IPS DF 6.9 (cell line): Measurements from ENCODE around the gene CDH8.

ENCODE experiments used
- DNase-seq: peaks from one replicate; pipeline ENCODE4 v3.0.0-alpha.2; 2013; ENCODE audit warnings: low read depth, low spot score
- H3K27ac ChIP-seq: one replicate; pipeline ENCODE4 v1.5.1; 2013; ENCODE audit warnings: low read length, control low read depth
- H3K27me3 ChIP-seq: 2 replicates; pipeline ENCODE4 v1.6.1; 2013; ENCODE audit warnings: mild to moderate bottlenecking, low read length; ENCODE audit not compliant: control insufficient read depth, insufficient read depth
- H3K36me3 ChIP-seq: 2 replicates; pipeline ENCODE4 v1.6.1; 2013; ENCODE audit warnings: low read length; ENCODE audit not compliant: control insufficient read depth, insufficient read depth
- H3K4me1 ChIP-seq: 2 replicates; pipeline ENCODE4 v1.6.1; 2013; ENCODE audit warnings: low read length; ENCODE audit not compliant: control insufficient read depth, insufficient read depth
- H3K4me3 ChIP-seq: 2 replicates; pipeline ENCODE4 v1.5.1; 2013; ENCODE audit warnings: mild to moderate bottlenecking, low read length
- H3K9me3 ChIP-seq: 2 replicates; pipeline ENCODE4 v1.6.1; 2013; ENCODE audit warnings: low read length, inconsistent platforms; ENCODE audit not compliant: control insufficient read depth, insufficient read depth
- WGBS: extraction: QIAGEN DNeasy Blood & Tissue Kit; methylation state at CpG from one replicate; pipeline ENCODE4 v1.1.7; 2013; ENCODE audit warnings: mixed read lengths, missing lambda C conversion rate; ENCODE audit not compliant: insufficient read length, insufficient coverage; 5-methylcytosine and 5-hydroxymethylcytosine counted together

The CDH8 gene

DNA sequence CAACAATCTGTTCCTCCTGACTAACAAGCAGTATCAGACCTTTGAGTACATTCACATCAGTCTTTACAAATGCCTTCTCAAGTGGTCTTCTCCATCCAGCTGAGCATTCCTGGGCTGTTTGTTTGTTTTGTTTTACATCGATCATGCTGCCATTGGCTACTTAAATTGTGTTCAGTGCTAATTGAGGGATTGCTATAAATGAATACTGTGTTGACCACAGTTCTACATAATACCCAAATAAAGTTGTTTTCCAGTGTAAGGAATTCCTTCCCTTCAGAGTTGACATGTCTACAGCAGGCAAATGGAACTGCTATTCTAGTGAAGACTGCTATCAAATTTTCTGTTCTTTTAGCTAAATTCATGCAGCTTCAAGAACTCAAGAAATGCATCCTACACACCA is 3.2 kb downstream of the CDH8 start:
- Histone ChIP-seq H3K4me1 (no peaks in the 10 kb centered on the region), H3K36me3 (no peaks in the 10 kb centered on the region), H3K4me3 (no peak overlapping the region), H3K27me3 (peaks cover 24% of the 10 kb centered on the region), H3K9me3 (no peaks in the 10 kb centered on the region), H3K27ac (no peak overlapping the region)
- DNase-seq, result no peak
- no CpG with 5 or more reads among the region's 1 CpG for WGBS

DNA sequence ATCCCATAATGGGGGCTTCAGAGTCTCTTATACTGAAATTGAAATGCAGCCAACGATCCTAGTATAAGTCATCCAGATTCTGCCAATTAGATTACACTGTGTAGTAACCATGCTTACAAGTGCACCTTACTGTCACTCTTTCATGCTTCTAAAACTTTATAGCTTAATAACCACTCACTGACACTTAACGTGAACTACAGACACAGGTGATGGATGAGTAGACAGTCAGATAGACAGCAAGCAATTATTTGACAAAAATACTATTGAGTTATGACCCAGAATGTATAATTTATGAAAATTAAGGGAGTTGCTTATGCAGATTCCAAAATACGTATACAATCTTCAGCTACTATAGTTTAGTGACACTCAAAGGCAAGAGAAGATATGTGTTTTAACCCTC is 6.3 kb downstream of the CDH8 start:
- no CpG with 5 or more reads among the region's 3 CpGs for WGBS
- Histone ChIP-seq H3K4me1 (no peaks in the 10 kb centered on the region), H3K4me3 (no peak overlapping the region), H3K36me3 (no peaks in the 10 kb centered on the region), H3K9me3 (no peaks in the 10 kb centered on the region), H3K27ac (no peak overlapping the region), H3K27me3 (peaks cover 10% of the 10 kb centered on the region; the same call in 1 of the 2 replicates)
- no peak for DNase-seq

GRCh38 chr16:62022688-62023087 is 13.6 kb downstream of the CDH8 start:
- Histone ChIP-seq H3K27me3 (no peaks in the 10 kb centered on the region), H3K4me3 (no peak overlapping the region), H3K4me1 (no peaks in the 10 kb centered on the region; the same call in 1 of the 2 replicates), H3K9me3 (no peaks in the 10 kb centered on the region), H3K36me3 (no peaks in the 10 kb centered on the region), H3K27ac (no peak overlapping the region)
- no peak for DNase-seq
- no CpG with 5 or more reads among the region's 3 CpGs for WGBS

DNA sequence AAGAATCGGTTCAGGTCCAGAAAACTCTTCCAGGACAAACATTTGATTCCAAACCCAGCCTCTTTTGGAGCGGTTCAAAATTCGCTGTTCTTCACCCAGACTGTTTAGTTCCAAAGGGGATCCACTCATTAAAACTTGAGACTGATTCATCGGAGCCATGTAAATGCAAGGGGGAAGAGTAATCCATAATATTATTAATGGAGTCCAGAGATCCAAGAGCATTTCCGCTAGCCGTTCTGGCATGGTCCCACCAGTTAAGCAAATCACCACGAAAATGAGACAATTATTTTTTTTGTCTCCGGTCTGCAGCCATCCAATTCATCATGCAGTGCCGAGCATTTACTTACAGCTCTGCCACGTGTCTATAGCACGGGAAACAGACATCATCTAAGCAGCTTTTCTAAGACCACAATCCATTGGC is 15.1 kb downstream of the CDH8 start:
- Histone ChIP-seq H3K36me3 (no peaks in the 10 kb centered on the region), H3K27me3 (no peaks in the 10 kb centered on the region), H3K4me3 (no peak overlapping the region), H3K27ac (no peak overlapping the region), H3K9me3 (no peaks in the 10 kb centered on the region), H3K4me1 (no peaks in the 10 kb centered on the region; the same call in 1 of the 2 replicates)
- no peak for DNase-seq
- no CpG with 5 or more reads among the region's 11 CpGs for WGBS

- no peaks in the 10 kb centered on the region for H3K36me3 ChIP-seq
- WGBS, result no CpG with 5 or more reads among the region's 6 CpGs
- no peaks in the 10 kb centered on the region for H3K9me3 ChIP-seq
- H3K27me3 ChIP-seq, result no peaks in the 10 kb centered on the region
- no peak overlapping the region for H3K27ac ChIP-seq
- no peaks in the 10 kb centered on the region; the same call in 1 of the 2 replicates for H3K4me1 ChIP-seq
- no peak for DNase-seq
- H3K4me3 ChIP-seq, result no peak overlapping the region
These were observed 15.6 kb downstream of the CDH8 start for GRCh38 chr16:62020681-62021080.

DNA sequence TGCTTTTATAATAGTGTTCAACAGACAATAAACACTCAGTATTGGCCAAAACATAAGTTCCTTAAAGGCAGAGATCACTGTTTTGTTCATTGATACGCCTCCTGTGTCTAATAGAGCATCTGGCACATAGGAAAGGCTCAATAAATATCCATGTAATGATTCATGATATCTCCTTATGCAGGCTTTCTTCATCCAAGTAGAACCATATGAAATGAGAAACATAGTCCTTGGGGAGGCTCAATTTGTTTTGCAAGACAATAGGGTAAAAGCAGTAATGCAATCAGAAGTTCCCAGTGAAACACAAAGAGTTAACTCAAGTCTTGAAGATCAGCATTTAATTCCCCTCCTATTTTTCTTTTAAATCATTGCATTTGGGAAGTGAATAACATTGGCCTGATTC is 16.4 kb downstream of the CDH8 start:
- no peaks in the 10 kb centered on the region for H3K36me3 ChIP-seq
- WGBS, result no CpG with 5 or more reads among the region's 1 CpG
- no peaks in the 10 kb centered on the region for H3K9me3 ChIP-seq
- H3K27ac ChIP-seq, result no peak overlapping the region
- no peak for DNase-seq
- no peak overlapping the region for H3K4me3 ChIP-seq
- no peaks in the 10 kb centered on the region for H3K27me3 ChIP-seq
- no peaks in the 10 kb centered on the region; the same call in 1 of the 2 replicates for H3K4me1 ChIP-seq

DNA sequence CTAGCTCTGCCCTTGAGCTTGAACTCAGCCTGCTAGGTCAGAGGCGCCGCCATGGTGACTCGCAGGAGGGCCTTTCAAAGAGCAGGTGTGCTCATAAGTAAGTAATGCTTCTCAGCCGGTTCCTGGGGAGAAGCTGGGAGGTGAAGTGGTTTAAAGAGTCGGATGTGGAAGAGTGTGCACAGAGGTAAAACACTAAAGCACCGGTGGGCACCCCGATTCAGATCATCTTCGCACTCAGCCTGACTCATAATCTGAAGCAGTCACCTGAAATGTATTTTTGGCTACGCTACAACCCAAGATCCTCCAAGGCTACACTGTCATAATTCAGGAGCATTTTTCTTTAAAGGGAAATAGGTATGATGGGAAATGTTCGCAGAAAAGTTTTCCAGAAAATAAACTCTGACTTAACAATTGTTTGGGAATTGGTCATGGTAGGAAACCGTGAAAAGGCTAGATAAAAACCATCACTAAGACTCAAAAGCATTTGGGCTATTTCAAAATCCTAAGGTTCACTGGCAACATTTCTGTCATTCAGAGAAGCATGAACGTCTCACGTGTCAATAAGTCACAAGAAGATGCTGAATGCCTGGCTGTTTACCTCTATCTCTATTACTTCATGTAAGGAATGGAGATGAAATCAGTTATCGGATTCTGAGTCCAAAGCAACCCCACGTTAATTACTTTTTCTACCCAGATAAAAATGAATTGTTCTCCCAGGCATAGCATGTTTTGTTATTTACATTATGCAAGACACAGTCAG is 17.8 kb downstream of the CDH8 start:
- no peaks in the 10 kb centered on the region for H3K9me3 ChIP-seq
- H3K27ac ChIP-seq, result no peak overlapping the region
- WGBS, result no CpG with 5 or more reads among the region's 15 CpGs
- no peak for DNase-seq
- H3K4me1 ChIP-seq, result no peaks in the 10 kb centered on the region; the same call in 1 of the 2 replicates
- H3K4me3 ChIP-seq, result no peak overlapping the region
- H3K27me3 ChIP-seq, result no peaks in the 10 kb centered on the region
- no peaks in the 10 kb centered on the region for H3K36me3 ChIP-seq

GRCh38 chr16:62014319-62014923 is 21.8 kb downstream of the CDH8 start:
- no peaks in the 10 kb centered on the region for H3K9me3 ChIP-seq
- no CpG with 5 or more reads among the region's 8 CpGs for WGBS
- DNase-seq, result no peak
- no peaks in the 10 kb centered on the region for H3K36me3 ChIP-seq
- no peaks in the 10 kb centered on the region for H3K27me3 ChIP-seq
- no peak overlapping the region for H3K4me3 ChIP-seq
- no peak overlapping the region for H3K27ac ChIP-seq
- no peaks in the 10 kb centered on the region for H3K4me1 ChIP-seq

- no peaks in the 10 kb centered on the region for H3K9me3 ChIP-seq
- no peak overlapping the region for H3K4me3 ChIP-seq
- H3K36me3 ChIP-seq, result no peaks in the 10 kb centered on the region
- H3K4me1 ChIP-seq, result no peaks in the 10 kb centered on the region
- H3K27ac ChIP-seq, result no peak overlapping the region
- WGBS, result no CpG with 5 or more reads among the region's 4 CpGs
- H3K27me3 ChIP-seq, result no peaks in the 10 kb centered on the region
- DNase-seq, result no peak
These were observed 26.1 kb downstream of the CDH8 start for GRCh38 chr16:62010186-62010585.

GRCh38 chr16:61998460-61998859 is 37.8 kb downstream of the CDH8 start:
- no CpG with 5 or more reads among the region's 2 CpGs for WGBS
- Histone ChIP-seq H3K9me3 (no peaks in the 10 kb centered on the region), H3K4me1 (no peaks in the 10 kb centered on the region), H3K27ac (no peak overlapping the region), H3K4me3 (no peak overlapping the region), H3K27me3 (no peaks in the 10 kb centered on the region), H3K36me3 (no peaks in the 10 kb centered on the region)
- no peak for DNase-seq

GRCh38 chr16:61993108-61993507 is 43.1 kb downstream of the CDH8 start:
- Histone ChIP-seq H3K9me3 (no peaks in the 10 kb centered on the region), H3K4me1 (no peaks in the 10 kb centered on the region), H3K27me3 (no peaks in the 10 kb centered on the region), H3K4me3 (no peak overlapping the region), H3K36me3 (no peaks in the 10 kb centered on the region), H3K27ac (no peak overlapping the region)
- DNase-seq, result no peak
- no CpG with 5 or more reads among the region's 3 CpGs for WGBS
